ENCODE measurements around the gene CRELD2.

The CRELD2 gene

GRCh38 chr22:49887064-49887451 lies 31.4 kb upstream of the CRELD2 start:
- FAIRE-seq, result no peak
- no peak for DNase-seq (ENCODE audit: low spot score)

- no peak for FAIRE-seq
Measured at GRCh38 chr22:49887702-49888101, 30.7 kb upstream of the CRELD2 start.

GRCh38 chr22:49889071-49889470 lies 29.4 kb upstream of the CRELD2 start:
- no peak for DNase-seq (ENCODE audit: low spot score)
- no peak for FAIRE-seq

More at GRCh38 chr22:49887702-49888101, 30.7 kb upstream of the CRELD2 start:
- DNase-seq (ENCODE audit: low spot score), result no peak

- DNase-seq (ENCODE audit: low spot score), result no peak
Measured at GRCh38 chr22:49892226-49892899, 26.1 kb upstream of the CRELD2 start.

GRCh38 chr22:49893025-49893424 lies 25.4 kb upstream of the CRELD2 start:
- FAIRE-seq (no peak), DNase-seq (ENCODE audit: low spot score) (no peak)

More at GRCh38 chr22:49892226-49892899, 26.1 kb upstream of the CRELD2 start:
- peak; percentile 35 for FAIRE-seq

GRCh38 chr22:49894322-49895054 lies 23.9 kb upstream of the CRELD2 start:
- FAIRE-seq (peak; percentile 65), DNase-seq (ENCODE audit: low spot score) (no peak)

- FAIRE-seq, result no peak
- no peak for DNase-seq (ENCODE audit: low spot score)
Measured at GRCh38 chr22:49896201-49896600, 22.2 kb upstream of the CRELD2 start.

GRCh38 chr22:49897015-49897684 lies 21.3 kb upstream of the CRELD2 start:
- no peak for DNase-seq (ENCODE audit: low spot score)
- no peak for FAIRE-seq

- FAIRE-seq (no peak), DNase-seq (ENCODE audit: low spot score) (no peak)
Measured at GRCh38 chr22:49899530-49899929, 18.9 kb upstream of the CRELD2 start.

- FAIRE-seq (peak; percentile 73), DNase-seq (ENCODE audit: low spot score) (no peak)
Measured at GRCh38 chr22:49900441-49901230, 17.8 kb upstream of the CRELD2 start.

- DNase-seq (ENCODE audit: low spot score), result no peak
- no peak for FAIRE-seq
Measured at GRCh38 chr22:49901457-49901856, 17.0 kb upstream of the CRELD2 start.

GRCh38 chr22:49903322-49904039 lies 15.0 kb upstream of the CRELD2 start:
- FAIRE-seq (no peak), DNase-seq (ENCODE audit: low spot score) (no peak)

GRCh38 chr22:49904040-49904369 lies 14.4 kb upstream of the CRELD2 start:
- FAIRE-seq, result no peak
- no peak for DNase-seq (ENCODE audit: low spot score)

- no peak for FAIRE-seq
- no peak for DNase-seq (ENCODE audit: low spot score)
Measured at GRCh38 chr22:49905465-49905864, 13.0 kb upstream of the CRELD2 start.

- DNase-seq (ENCODE audit: low spot score) (no peak), FAIRE-seq (no peak)
Measured at GRCh38 chr22:49906071-49906798, 12.2 kb upstream of the CRELD2 start.

GRCh38 chr22:49906799-49907290 lies 11.6 kb upstream of the CRELD2 start:
- no peak for DNase-seq (ENCODE audit: low spot score)
- no peak for FAIRE-seq

GRCh38 chr22:49907807-49908206 lies 10.6 kb upstream of the CRELD2 start:
- DNase-seq (ENCODE audit: low spot score) (no peak), FAIRE-seq (no peak)

GRCh38 chr22:49909476-49910205 lies 8.8 kb upstream of the CRELD2 start:
- FAIRE-seq (no peak), DNase-seq (ENCODE audit: low spot score) (no peak)

Measured in urothelium cell line (cell line).